GM19467 (cell line): Measurements from ENCODE around the gene JUND.
A peak's percentile ranks its signal among the peaks of the same experiment; 100 is the strongest.

Experiments
- ATAC-seq: cut with Tn5 transposase; IDR thresholded peaks from one replicate; pipeline ENCODE4 v1.9.1; 2021; ENCODE audit warnings: mild to moderate bottlenecking, moderate library complexity; ENCODE audit not compliant: unreplicated experiment

Gene JUND

DNA sequence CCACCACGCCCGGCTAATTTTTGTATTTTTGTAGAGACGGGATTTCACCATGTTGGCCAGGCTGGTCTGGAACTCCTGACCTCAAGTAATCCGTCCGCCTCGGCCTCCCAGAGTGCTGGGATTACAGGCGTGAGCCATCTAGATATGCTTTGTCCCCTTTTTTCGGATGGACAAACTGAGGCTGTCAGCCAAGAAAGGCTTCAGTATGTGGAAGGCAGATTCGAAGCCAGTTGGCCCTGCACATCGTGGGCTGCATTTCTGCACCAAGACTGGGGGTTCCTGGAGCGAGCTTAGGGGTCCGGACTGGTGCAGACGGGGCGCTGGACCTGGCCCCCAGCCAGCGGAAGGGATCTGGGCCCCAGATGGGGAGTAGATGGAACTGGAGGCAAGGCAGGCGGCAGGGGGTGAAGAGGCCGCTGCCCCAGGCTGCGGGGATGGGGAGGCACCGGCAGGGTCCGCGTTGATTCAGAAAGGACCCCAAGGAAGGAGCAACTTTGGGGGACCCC, 9.7 kb upstream of the JUND start:
- no peak for ATAC-seq

DNA sequence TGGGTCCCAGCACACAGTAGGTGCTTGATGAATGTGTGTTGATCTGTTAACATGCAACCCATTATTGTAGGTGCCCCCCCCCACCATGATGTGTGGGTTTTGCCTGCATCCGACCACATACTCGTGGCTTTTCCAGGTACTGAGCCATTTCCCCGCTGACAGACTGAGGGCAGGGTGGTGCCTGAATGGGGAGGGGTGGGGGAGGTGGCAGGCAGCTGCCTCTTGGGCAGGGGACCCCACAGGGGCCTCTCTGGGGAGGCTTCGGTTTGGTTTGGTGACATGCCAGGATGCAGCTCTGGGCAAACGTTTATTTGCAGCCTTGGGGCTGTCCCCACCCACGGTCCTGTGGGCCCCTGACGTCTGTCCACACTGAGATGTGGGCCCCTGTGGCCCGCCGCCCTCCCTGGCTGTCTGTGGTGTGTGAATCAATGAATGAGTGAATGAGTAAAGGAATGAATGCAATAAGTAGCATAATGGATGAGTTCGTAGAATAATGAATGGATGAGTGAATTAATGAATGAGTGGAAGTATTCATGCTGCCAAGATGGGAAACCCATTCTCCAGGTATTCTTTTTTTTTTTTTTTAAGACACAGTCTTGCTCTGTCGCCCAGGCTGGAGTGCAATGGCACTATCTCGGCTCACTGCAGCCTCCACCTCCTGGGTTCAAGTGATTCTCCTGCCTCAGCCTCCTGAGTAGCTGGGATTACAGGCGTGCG, 9.0 kb upstream of the JUND start:
- no peak for ATAC-seq

DNA sequence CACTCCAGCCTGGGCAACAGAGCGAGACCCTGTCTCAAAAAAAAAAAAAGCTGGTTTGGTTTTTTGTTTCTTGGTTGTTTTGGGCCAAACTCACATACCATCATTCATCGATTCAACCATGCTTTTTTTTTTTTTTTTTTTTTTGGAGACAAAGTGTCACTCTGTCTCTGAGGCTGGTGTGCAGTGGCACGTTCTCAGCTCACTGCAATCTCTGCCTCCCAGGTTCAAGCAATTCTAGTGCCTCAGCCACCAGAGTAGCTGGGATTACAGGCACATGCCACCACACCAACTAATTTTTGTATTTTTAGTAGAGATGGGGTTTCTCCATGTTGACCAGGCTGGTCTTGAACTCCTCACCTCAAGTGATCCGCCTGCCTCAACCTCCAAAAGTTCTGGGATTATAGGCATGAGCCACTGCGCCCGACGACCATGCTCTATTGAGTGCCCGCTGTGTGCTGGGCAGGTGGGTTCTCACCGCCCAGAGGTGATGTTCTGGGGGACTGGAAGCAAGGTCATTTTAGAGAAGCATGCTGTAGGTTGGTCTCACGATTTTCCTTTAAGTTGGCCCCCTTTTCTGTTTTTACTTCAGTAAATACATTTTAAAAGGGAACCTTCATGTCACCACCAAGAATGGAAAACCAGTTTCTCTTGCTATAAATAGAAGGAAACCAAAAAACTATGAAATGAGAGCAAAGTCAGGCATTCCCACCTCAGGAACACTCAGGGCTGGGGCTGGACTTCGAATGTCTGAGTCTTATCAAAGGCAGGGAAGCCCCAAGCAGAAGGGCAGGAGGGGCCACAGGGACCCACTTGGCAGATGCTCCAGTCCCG, 8.3 kb upstream of the JUND start:
- ATAC-seq, result no peak

DNA sequence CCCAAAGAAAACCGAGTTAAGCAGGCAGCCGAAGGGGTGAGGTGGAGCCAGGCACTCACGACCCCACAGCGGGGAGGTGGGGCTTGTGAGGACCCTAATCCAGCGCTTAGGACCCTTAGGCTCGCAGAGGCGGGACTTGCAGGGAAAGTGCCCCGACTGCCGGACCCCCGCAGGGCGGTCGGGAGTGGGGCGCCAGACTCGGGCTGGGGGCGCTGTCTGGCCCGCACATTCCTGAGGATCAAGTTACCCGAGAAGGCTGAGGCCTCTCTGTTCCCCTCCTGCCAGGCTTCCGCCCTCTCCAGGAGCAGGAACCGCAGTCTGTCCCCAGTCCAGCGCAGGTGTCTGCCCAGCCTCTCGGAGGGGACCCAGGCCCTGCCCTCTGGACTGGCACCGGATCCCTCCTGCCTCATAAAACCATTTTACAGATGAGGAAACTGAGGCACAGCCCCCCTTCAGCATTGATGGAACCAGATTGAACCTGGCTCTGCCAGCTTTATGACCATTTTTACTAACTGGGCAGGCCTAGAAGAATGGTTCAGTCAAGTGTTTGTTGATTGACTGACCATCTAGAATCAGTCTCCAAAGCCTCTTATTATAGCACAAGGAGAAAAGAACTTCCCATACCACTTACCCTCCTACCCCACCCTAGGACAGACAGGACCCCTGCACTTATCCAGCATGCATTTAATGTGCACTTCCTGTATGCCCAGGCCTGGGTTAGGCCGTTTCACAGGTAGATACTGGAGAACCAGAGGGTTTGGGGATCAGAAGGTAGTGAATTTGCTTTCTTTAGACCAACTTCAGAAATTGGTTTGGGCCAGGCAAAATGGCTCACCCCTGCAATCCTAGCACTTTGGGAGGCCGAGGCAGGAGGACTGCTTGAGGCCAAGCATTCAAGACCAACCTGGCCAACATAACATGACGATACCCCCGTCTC, 6.7 kb upstream of the JUND start:
- ATAC-seq, result no peak

DNA sequence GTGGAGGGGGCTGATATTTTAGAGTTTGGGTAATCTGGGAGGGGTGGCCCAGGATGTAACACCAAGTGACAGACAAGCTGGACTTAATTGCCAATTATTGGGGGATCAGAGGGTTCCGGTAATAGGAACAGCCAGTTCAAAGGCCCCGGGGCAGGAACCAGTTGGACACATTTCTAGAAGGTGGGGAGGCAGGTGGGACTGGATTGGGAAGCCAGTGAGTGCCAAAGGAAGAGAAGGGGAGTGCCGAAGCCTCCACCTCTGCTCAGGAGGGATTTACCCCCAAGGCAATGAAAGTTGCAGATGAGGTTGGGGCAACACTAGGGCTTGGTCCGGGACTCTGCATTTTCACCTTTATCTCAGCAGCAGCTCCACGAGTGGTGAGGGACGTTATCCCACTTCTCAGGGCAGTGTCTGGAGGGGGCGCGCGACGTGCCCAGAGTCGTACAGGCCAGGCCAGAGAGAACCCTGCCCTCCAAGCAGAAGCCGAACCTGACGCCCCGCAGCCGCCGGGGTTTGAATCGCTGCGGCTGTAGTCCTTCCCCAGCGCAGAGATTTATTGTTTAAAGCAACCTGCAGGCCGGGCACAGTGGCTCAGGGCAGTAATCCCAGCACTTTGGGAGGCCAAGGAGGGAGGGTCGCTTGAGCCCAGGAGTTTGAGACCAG, 5.7 kb upstream of the JUND start:
- ATAC-seq, result no peak

DNA sequence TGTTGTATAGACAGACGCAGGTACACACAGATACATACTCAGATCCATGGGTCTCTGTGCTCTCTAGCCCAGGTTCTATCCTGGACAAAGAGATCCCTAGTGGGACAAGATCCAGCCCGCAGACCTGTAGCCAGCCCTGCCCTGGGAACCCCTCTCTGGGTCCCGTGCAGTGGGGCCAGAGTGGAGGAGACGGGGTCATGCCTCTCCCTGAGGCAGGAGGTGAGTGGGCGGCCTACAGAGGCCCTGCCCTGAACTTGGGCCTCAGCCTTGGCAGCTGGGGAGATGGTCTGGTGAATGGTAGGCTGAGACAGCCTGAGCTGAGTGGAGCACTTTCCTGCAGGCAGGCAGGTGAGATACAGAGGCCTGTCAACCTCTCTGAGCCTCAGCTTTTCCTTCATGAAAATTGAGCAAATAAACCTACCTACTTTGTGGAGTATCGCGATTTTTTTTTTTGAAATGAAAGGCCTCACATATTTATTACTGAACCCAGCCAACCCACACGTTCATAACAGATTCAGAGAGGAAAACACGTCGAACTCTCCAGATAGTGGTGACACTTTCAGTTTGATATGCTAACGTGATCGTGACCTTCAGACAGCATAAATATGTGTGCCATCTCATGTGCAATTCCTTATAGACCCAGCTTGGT, 3.4 kb upstream of the JUND start:
- no peak for ATAC-seq

DNA sequence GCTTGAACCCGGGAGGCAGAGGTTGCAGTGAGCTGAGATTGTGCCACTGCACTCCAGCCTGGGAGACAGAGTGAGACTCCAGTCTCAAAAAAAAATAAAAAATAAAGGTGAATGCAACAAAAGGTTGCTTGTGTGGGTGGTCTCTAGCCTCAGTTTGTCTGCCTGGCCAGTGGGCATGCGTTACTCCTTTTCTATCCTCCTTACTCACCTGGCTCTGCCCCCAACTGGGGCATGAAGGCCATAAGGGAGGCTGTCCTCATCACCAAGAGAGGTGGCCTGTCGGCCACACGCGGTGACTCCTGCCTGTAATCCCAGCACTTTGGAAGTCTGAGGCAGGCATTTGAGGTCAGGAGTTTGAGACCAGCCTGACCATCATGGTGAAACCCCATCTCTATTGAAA, 1.9 kb upstream of the JUND start:
- no peak for ATAC-seq

DNA sequence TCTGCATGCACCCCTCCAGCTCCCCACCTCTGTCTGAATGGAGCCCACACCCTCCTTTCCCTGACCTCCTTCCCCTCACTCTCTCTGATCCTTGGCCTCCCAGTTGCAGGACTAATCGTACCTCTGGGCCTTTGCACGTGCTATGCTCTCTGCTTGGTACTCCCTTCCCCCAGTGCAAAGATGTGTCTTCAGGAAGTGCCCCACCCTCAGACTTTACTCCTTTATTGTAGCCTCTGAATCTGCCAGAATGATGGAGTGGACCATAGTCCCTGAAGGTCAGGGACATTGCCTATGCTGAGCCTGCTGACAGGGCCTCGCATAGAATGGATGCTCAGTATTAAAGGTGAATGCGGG, 1.3 kb upstream of the JUND start:
- ATAC-seq, result no peak

DNA sequence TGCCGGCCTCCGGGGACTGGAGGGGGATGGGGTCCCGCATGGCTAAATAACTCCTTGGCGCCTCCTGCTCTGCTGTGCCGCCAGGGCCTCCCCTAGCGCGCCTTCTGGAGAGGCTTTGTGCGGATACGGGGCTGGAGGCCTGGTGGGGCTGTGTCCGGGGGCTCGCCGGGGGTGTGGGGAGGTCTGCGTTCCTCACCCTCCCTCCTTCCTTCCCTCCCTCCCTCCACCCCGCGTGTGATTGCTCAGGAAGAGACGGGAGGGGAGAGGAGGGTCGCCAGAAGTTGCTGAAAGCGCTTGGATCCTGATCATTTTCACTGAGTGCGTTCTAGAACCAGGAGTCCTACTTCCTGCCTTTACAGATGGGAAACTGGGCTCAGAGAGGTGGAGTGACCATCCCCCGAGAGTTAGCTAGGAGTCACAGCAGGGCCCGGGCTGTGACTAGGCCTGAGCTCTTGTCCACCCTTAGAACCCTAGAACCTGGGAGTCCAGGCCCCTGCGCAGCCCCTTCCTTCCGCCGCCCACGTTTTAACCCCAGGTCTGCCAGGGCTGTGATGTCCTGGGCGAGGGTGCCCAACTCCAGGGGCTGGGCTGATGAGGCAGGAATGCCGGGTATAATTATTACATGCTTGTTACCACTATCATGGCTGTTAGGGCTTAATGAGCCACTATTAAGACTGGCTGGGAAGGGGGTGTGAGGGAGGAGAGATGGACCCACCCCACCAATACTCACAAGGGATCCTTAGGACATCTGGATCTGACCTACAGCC, 782 bp upstream of the JUND start:
- no peak for ATAC-seq

DNA sequence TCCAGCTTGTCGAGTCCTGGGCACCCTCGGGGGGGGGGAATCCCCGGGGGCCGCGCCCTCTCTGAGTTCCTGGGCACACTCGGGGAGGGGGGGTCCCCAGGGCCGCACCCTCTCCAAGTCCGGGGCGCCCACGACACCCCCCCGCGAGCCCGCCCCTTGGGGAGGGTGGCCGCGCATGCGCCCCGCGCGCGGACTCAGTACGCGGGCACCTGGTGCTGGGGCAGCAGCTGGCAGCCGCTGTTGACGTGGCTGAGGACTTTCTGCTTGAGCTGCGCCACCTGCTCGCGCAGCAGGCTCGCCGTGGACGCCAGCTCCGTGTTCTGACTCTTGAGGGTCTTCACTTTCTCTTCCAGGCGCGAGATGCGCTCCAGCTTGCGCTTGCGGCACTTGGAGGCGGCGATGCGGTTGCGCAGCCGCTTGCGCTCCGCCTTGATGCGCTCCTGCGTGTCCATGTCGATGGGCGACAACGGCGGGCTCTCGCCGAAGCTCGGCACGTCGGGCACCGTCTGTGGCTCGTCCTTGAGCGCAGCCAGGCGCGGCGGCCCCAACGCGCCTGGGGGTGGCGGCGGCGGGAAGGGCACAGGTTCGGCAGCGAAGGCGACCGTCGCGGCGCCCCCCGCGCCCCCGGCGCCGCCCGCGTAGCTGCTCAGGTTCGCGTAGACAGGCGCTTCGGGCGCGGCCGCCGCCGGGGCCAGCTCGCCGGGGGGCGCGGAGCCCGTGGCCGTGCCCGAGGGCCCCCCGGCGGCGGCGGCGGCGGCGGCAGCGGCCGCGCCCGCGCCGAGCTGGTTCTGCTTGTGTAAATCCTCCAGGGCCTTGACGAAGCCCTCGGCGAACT, 958 bp downstream of the JUND start:
- ATAC-seq, result peak; percentile 17

DNA sequence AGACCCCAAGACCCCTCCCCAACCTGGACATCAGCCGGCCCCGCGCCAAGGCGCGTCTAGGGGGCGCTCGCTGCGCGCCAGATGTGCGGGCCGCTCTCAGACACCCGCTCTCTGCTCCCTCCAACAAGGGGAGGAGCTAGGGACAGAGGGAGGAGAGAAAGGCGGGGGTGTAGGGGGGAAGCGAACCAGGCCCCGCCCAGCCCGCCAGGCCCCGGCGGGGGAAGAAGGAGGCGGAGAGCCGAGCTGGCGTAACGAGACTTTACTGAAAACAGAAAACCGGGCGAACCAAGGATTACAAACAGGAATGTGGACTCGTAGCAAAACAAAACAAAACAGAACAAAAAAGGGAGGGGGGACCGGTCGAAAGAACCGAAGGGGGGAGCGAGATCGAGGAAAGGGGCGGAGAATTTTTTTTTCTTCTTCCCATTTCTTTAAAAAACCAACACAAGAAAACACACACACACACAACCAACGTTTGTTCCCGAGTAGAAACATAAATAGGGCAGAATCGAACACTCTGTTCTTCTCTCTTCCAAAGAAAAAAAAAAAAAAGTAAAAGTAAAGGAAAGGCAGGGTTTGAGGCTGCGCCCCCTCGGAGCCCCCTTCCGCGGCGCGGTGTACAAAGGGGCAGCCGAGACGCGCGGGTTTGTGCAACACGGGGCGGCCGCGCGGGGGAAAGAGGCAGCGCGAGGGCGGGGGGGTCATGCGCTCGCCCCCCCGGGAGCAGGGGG, 1.7 kb downstream of the JUND start:
- peak; percentile 21 for ATAC-seq

DNA sequence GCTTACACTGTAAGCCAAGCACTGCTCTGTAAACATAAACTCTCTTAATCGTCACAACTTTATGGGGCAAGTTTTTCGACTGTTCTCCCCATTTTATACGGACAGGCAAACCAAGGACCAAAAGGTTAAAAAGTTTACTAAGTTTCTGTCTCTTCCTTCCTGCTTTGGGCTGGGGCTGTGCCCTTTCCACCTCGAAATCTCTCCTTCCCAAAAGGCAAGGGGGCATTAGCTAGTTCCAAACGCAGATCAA, 2.2 kb downstream of the JUND start:
- ATAC-seq, result no peak

DNA sequence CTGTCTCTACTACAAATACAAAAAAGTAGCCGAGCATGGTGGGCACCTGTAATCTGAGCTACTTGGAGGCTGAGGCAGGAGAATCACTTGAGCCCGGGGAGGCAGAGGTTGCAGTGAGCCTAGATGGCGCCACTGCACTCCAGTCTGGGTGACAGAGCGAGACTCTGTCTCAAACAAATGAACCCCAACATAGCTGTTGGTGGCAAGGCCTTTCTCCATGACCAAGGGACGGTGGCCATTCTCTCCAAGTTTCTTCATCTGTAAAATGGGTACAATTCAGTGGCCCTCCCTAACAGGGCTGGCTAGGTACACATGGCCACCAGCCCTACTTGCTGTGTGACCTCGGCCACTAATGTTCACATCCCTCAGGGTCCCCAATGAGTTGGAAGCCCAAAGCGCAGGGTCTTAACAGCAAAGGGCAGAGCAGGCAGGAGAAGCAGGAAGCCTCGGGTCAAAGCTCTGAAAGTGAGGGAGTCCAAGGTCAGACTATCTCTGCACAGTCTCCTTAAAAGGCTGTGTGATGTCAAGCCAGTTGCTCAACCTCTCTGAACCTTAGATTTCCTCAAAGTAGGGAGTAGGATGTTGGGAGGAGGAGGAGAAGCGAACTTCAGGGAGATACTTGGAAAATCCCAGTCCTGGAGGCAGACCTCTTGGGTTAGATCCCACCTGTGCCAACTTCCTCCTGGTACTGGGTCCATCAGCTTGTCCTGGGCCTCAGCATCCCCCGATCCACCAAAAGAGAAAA, 2.7 kb downstream of the JUND start:
- ATAC-seq, result no peak

DNA sequence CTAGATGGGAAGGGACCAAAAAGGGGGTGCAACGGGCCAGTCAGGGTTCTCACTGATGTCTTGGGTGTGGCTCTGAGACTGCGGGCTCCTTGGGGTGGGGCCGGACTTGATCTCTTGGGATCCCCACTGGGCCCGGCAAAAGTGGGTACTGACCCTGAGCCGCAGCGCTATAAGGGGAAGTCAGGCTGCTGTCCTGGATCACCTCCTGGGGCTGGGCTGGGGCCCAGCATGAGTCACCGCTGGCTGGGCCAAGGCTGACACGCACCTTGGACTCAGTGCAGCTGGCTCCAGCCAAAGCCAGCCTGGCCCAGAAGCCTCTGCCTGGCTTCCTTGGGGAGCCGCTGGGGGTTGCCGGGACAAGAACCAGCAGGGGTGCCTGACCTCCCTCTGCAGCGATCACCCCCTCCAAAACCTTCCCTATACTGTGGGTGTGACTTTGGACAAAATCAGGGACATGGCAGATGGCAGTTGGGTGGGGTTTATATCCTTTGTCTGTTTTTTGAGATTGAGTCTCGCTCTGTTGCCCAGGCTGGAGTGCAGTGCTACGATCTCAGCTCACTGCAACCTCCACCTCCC, 6.6 kb downstream of the JUND start:
- ATAC-seq, result no peak

DNA sequence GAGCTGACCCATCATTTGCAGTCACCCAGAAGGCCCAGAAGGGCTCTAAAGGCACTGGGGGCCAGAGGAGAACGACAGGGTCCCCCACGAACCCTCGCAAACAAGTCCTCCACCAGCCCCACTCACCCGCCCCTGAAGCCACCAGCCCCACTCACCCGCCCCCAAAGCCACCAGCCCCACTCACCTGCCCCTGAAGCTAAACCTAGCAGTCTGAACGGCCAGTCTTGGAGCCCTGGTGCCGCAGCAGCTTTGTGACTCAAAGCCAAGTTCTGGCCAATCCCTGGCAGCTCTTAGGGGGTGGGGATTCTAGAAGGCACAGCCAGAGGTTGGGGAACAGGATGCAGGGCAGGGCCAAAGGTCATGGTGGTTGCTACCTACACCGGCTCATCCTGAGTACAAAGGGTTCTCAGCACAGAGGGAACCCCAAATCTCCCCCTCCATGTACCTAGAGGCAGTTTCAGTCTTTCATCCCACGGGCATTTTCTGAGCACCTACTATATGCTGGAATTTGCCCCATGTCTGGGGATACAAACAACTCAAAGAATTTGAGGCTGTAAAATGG, 7.1 kb downstream of the JUND start, which contains the start of gene IQCN:
IQCN (minus strand) TSS at position 234 of the 562 bp plus-strand sequence. CDS start 4,974 bp downstream, outside the sequence.
- ATAC-seq, result no peak

DNA sequence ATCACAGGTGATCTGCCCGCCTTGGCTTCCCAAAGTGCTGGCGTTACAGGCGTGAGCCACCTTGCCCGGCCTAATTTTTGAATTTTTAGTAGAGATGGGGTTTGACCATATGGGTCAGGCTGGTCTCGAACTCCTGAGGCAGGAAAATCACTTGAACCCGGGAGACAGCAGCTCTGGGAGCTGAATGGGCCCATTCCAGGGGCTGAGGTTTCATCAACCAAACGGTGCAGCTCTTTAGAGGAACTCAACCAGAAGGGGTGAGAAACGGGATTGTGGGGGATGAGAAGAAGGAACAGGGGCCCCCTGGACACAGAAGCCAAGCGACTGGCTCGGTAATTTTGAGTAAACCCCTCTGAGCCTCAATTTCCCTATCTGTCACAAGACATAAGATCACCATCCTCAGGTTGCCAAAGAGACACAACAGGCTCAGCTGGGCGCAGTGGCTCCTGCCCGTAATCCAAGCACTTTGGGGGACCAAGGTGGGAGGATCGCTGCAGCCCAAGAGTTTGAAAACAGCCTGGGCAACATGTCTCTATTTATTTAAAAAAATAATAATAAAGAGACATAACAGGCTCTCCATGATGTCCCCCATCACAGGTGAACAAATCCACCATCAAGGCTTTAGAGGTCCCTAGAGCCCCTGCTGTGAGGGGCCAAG, 7.7 kb downstream of the JUND start:
- ATAC-seq, result no peak
